Measurements from ENCODE around the gene ARX.

GRCh38 chrX:24988314-24988713, 27.5 kb downstream of the ARX start:
- TF ChIP-seq POLR2A (IDR thresholded peaks at IDR 0.05) (no peak), CTCF (IDR thresholded peaks at IDR 0.05) (no peak), EP300 (IDR thresholded peaks at IDR 0.05) (no peak)

Measured in ovary (tissue), 3 donors.